ENCODE data around the gene TBC1D2B. TPM values are rescaled to one million over a fixed set of nuclear protein-coding genes. Genes with fewer than 3 reads are reported as not detected.

TBC1D2B gene
- total RNA-seq, 1 experiment from 2014 or later, result 17.6 TPM

- Histone ChIP-seq H3T11ph (ENCODE audit: low read length) (no peak overlapping the region), H3K79me2 (ENCODE audit: insufficient read depth, low read length) (peaks cover 3% of the 10 kb centered on the region; the same call in 1 of the 2 replicates), H3K56ac (ENCODE audit: insufficient read length, low read depth, low read length) (no peak overlapping the region), H2AK5ac (ENCODE audit: insufficient read length, low read length) (no peak overlapping the region), H3K4me1 (ENCODE audit: insufficient read depth, low read length) (peaks cover 12% of the 10 kb centered on the region), H2BK5ac (ENCODE audit: insufficient read length, low read length) (no peak overlapping the region), H3K79me1 (ENCODE audit: insufficient read depth, low read depth, low read length, poor library complexity, severe bottlenecking) (peaks cover 2% of the 10 kb centered on the region), H2AFZ (ENCODE audit: low read length) (no peak overlapping the region), H3K14ac (ENCODE audit: insufficient read depth, low read length) (no peak overlapping the region), H3K27me3 (ENCODE audit: insufficient read depth, low read length) (no peaks in the 10 kb centered on the region), H3K18ac (ENCODE audit: insufficient read length, low read depth, low read length) (no peak overlapping the region), H3K9me3 (ENCODE audit: control insufficient read depth, low read depth, low read length) (no peaks in the 10 kb centered on the region), H2BK120ac (ENCODE audit: low read depth, low read length, poor library complexity, severe bottlenecking) (no peak overlapping the region), H3K27ac (ENCODE audit: insufficient read length, low read depth, low read length) (no peak overlapping the region), H3K23ac (ENCODE audit: insufficient read length, low read depth, low read length) (no peak overlapping the region), H2BK20ac (ENCODE audit: low read depth, low read length, poor library complexity, severe bottlenecking) (no peak overlapping the region), H4K5ac (ENCODE audit: insufficient read length, low read depth, low read length) (no peak overlapping the region), H3K23me2 (ENCODE audit: insufficient read length, low read depth, low read length, poor library complexity, severe bottlenecking) (no peaks in the 10 kb centered on the region), H4K8ac (replicated peaks; ENCODE audit: insufficient read length, low read depth, low read length) (no peak overlapping the region), H3K9ac (ENCODE audit: extremely low read depth, insufficient read length, low read length) (no peak overlapping the region), H2BK12ac (ENCODE audit: insufficient read length, low read depth, low read length) (no peak overlapping the region), H2BK15ac (ENCODE audit: low read depth, low read length) (no peak overlapping the region), H3K4ac (ENCODE audit: low read depth, low read length) (no peak overlapping the region), H3K4me2 (ENCODE audit: insufficient read depth, insufficient read length, low read length) (no peak overlapping the region), H4K20me1 (ENCODE audit: control insufficient read depth, insufficient read depth, insufficient read length) (no peaks in the 10 kb centered on the region), H4K91ac (ENCODE audit: insufficient read length, low read depth, low read length) (no peak overlapping the region)
- H3K27ac Mint-ChIP-seq, result no peak overlapping the region
- no peaks in the 10 kb centered on the region for H3K27me3 Mint-ChIP-seq (ENCODE audit: low read depth)
- WGBS (ENCODE audit: extremely low coverage, insufficient read length, low lambda C conversion rate), result 100% methylated on average over 1 of the region's 5 CpGs
- no peak for DNase-seq
- H3K4me3 Mint-ChIP-seq, result no peak overlapping the region
- peaks cover 18 to 44% of the 10 kb centered on the region in 2 experiments for H3K4me1 Mint-ChIP-seq
- TF ChIP-seq, protein P1, sequence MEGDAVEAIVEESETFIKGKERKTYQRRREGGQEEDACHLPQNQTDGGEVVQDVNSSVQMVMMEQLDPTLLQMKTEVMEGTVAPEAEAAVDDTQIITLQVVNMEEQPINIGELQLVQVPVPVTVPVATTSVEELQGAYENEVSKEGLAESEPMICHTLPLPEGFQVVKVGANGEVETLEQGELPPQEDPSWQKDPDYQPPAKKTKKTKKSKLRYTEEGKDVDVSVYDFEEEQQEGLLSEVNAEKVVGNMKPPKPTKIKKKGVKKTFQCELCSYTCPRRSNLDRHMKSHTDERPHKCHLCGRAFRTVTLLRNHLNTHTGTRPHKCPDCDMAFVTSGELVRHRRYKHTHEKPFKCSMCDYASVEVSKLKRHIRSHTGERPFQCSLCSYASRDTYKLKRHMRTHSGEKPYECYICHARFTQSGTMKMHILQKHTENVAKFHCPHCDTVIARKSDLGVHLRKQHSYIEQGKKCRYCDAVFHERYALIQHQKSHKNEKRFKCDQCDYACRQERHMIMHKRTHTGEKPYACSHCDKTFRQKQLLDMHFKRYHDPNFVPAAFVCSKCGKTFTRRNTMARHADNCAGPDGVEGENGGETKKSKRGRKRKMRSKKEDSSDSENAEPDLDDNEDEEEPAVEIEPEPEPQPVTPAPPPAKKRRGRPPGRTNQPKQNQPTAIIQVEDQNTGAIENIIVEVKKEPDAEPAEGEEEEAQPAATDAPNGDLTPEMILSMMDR (conservative IDR thresholded peaks at IDR 0.05), result no peak
- H3K9me3 Mint-ChIP-seq, result no peaks in the 10 kb centered on the region
- H3K36me3 Mint-ChIP-seq (ENCODE audit: insufficient read depth in 1 of 3, low read depth in 3 of 3), result no peaks in the 10 kb centered on the region
These were observed 13.5 kb downstream of the TBC1D2B start for GRCh38 chr15:78063970-78064385.

Measured in H9 (cell line).